Nucleus accumbens (tissue), 56 donors: Measurements from ENCODE around the gene NOS1AP.
A peak's percentile ranks its signal among the peaks of the same experiment; 100 is the strongest.
"Not testable (repeated sequence)": the region's sequence is repeated elsewhere in the genome, so short reads cannot be mapped to it uniquely, and the experiment has no call there.

Source experiments
- DNase-seq, 56 donors: peaks; one replicate each; lab custom pipeline; 2025; lab: John Stamatoyannopoulos, UW

The NOS1AP gene

DNA sequence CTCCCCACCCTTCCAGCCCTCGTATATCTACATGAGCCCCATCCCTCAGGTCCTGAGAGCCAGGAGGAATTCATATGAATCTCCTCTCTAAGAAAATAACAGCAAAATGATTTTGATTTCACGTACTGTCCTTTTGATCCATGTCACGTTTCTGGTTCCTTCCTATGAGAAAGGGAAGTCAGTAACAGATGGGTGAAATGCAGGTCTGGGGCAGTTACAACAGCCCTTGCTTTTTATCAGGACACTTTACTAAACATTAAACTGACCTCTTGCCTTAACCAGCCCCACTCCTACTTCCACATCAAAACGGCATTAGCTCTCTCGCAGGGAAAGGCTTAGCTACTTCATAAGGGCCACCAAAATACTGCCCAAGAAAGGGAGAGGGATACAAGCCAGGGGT lies 248.1 kb downstream of the NOS1AP start:
- DNase-seq, result no peak

DNA sequence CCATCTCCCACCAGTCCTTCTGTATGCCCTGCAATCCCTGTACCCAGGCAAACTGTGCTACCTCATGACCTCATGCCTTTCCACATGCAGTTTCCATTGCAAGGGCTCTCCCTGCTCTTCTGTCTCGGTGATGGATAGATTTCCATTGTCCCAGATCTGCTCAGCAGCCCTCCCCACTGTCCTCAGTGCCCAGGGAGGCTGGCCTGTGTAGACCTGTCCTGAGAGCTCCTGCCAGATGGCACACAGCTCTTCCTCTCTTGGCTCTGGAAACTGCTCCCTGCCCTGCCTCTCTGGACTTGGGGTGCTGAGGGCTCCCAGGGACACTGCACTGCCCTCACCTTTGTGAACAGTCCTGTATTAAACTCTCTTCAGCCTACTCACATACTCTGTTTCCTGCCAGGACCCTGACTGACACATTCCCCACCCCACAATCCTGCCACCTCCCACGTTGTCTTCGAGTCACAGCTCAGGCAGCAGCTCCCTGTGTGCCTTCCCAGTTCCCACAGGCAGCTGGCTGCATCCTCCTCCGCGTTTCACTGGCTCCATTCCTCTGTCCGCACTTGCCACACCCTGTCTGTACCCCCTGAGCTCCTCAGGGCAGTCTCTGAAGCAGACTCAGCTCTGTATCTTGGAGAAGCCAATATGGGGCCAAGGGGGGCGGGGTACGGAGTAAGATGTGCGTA lies 250.1 kb downstream of the NOS1AP start:
- DNase-seq, result peak in 26 of 56 donors; percentile 1 to 64 (median 28)

- DNase-seq, result no peak
Measured at GRCh38 chr1:162321809-162322422, 252.4 kb downstream of the NOS1AP start.

DNA sequence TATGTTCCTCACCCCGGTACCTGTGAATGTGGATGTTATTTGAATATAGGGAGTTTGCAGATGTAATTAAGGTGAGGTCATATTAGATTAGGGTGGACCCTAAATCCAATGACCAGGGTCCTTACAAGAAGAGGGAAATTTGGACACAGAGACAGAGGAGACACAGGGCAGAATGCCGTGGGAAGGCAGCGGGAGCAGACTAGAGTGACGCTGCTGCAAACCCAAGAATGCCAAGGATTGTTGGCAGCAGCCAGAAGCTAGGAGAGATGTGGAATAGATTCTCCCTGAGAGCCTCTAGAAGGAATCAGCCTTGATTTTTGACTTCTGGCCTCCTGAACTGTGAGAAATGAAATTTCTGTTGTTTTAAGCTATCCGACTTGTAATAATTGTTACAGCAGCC lies 253.5 kb downstream of the NOS1AP start:
- DNase-seq, result no peak

- DNase-seq, result no peak
Measured at GRCh38 chr1:162324396-162324795, 254.9 kb downstream of the NOS1AP start.

DNA sequence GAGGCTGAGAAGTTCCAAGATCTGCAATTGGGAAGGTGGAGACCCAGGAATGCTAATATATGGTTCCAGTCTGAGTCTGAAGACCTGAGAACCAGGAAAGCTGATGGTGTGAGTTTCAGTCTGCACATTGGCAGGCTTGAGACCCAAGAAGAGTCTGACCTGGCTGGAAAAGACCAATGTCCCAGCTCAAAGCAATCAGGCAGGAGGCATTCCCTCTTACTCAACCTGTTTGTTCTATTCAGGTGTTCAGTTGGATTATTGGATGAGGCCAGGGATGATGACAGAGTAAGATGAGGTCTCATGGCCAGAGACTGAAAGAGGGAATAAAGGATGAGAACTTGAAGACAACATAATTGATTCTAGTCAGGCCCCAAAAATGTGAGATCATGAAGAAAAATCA lies 257.1 kb downstream of the NOS1AP start:
- DNase-seq, result no peak

- no peak for DNase-seq
Measured at GRCh38 chr1:162327144-162327787, 257.8 kb downstream of the NOS1AP start.

DNA sequence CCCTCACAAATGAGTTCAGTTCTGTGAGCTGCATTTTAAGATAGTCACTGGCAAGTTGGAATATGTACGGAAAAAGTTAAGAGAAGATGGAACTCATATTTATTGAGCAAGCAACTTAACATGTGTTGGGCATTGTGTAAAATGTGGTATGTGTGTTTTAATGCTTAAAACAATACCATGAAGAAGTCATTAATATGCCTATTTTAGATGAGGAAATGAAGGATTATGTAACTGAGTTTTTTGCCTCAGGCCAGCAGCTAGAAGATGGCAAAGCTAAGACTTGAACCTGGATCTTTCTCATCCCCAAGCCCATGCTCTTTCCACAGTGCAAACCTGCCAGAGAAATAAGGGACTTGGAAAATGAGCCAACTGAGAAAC lies 258.3 kb downstream of the NOS1AP start:
- DNase-seq, result no peak

DNA sequence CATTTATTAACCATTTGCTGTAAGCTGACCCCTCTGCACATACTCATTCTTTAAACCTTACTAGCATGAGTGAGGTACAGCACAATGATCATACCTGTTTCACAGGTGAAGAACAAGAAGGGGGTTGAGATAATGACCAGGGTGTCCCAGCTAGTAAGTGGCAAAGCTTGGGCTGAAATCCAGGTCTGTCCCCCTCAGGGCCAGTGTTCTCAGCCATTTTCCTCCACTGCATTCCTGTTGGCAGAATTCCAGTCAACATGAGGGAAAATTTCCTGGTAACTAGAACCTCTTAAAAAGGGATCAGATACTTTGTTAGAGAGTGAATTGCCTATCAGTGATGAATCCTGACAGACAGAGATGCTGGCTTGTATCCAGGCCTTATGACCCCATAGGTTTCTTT lies 259.0 kb downstream of the NOS1AP start:
- no peak for DNase-seq

- no peak for DNase-seq
Measured at GRCh38 chr1:162329826-162330225, 260.3 kb downstream of the NOS1AP start.

- no peak for DNase-seq
Measured at GRCh38 chr1:162333991-162334390, 264.5 kb downstream of the NOS1AP start.

DNA sequence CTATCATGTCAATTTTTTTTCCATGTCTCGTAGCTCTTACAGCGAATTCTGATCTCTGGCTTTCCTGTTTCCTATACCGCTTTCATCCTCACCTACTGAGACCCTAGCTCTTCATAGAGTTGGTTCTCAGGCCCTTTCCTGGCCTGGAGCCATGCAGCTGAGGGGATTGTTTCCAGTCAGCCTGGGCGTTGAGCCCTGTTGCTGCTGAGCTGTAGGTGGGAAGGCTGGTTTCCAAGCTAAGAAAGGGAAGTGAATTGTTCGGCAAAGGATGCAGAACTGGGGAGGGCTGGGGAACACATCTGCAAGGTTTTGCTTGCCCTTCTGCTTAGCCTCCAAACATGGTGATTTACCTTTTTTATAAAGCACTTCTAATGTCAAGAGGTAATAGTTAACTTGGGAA lies 265.6 kb downstream of the NOS1AP start:
- peak in 10 of 56 donors; percentile 1 to 42 (median 6) for DNase-seq

GRCh38 chr1:162336621-162337285 lies 267.3 kb downstream of the NOS1AP start:
- no peak for DNase-seq

GRCh38 chr1:162342452-162342983 lies 273.0 kb downstream of the NOS1AP start:
- no peak for DNase-seq

DNA sequence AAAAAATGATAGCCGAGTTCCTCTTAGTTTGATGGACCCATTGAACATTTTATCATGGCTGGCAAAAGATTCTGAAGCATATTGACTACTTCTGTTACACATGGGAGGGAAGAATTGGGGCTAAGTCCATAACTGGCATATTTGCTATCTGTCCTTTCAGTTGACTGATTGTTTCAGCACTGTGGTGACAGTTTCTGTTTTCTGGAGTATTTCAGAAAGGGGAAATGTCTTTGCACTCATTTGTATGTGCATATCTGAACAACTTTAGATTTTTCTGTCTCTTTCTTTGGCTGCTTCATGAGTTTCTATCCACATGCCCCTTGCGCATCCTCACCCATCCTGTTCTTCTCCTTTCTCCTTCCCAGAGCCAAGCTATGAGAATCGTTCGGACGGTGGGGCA lies 274.0 kb downstream of the NOS1AP start:
- no peak for DNase-seq

DNA sequence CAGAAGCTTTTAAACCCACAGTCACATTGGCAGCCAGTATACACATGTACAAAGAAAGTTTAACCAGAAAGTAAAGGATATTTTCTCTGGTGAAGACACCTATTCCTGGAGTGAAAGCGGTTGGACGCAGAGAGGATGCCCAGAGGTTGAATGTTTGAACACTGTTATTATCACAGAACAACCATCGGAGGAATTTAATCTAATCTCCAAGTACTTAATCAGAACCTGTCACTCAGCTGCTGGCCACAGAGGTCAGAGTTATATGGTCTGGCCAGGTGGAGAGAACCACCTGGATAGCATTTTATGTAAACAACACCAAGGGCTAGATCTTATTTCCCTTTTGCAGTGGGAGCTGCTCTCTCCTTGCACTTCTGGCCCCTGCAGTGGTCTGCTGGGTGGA lies 277.8 kb downstream of the NOS1AP start:
- no peak for DNase-seq

DNA sequence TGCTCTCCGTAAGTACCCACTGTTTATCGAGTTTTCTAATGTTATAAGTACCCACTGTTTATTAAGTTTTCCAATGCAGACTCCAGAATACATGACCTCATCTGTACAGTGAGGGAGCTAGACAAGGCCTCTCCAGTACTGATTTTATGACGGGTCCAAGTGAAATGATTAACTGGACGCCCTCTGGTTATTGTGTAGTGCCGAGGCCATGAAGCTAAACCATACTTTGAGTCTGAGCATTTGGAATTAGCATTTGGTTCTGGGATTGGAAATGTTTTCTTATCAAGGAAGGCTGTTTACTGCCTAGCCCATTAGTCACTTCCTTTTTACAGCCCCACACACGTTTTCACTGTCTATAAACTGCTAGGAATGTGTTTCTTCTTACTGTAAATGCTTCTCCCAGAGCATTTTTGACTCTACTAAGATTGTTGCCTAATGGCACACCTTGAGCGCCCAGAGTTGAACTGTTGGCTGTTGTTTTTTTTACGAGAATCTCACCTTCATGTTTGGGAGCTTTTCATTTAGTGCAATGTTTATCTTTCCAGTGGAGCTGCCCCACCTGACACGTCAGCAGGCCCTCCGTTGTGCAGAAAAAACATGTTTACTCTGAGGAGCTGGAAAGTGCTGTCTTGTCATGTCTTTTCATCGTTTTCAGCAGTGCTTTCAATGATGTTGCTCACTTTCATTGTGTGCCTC lies 280.3 kb downstream of the NOS1AP start:
- DNase-seq, result no peak

GRCh38 chr1:162351246-162351842 lies 281.9 kb downstream of the NOS1AP start:
- DNase-seq, result no peak

DNA sequence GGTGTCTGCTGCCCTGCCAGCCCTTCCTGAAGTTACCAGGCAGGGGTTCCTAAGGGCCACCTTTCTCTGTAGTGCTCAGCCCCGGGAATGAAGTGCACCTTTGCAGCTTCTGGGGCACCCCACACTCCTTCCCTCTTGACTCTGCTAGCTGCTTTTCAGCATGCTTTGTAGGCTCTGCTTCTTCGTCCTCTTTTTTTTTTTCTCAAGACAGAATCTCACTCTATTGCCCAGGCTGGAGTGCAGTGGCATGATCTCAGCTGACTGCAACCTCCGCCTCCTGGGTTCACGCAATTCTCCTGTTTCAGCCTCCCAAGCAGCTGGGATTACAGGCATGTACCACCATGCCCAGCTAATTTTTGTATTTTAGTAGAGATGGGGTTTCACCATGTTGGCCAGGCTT lies 282.4 kb downstream of the NOS1AP start:
- not testable (repeated sequence) for DNase-seq

DNA sequence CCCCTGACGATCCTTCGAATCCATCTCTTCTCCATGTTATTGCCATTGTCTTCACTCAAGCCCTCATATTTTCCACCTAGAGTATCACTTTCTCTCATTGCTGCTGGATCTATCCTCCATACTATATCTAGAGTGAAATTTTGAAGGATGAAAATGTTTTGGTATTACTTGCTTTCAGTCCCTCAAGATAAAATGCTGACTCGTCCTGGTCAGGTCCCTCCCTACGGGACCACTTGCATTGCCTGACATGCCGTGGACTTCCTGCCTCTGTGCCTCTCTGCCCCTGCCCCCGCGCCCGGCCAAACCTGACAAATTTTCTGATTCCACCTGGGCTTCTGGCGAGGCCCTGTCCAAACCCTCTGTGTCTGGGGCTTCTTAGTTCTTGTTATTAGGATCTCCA lies 283.6 kb downstream of the NOS1AP start:
- DNase-seq, result no peak
